Liver (tissue), 9 donors: Measurements from ENCODE around the gene ZFP1. TPM values are rescaled to one million over a fixed set of nuclear protein-coding genes. Genes with fewer than 3 reads are reported as not detected.
"Not testable (repeated sequence)": the region's sequence is repeated elsewhere in the genome, so short reads cannot be mapped to it uniquely, and the experiment has no call there.

Source experiments
- DNase-seq: peaks from one replicate; pipeline ENCODE4 v3.0.0-alpha.2; 2017; ENCODE audit warnings: low spot score
- H3K27ac ChIP-seq, 2 donors: one replicate each; pipeline ENCODE4 v1.7.0; 2013; ENCODE audit warnings: inconsistent platforms in 2 of 2, low read length in 2 of 2, control low read depth in 1 of 2, low read depth in 1 of 2, mild to moderate bottlenecking in 1 of 2
- H3K27me3 ChIP-seq, 4 donors: one replicate each; pipeline versions ENCODE4 v1.6.1 to v1.7.0; 2013; ENCODE audit warnings: low read length in 3 of 4, inconsistent platforms in 1 of 4, mild to moderate bottlenecking in 1 of 4, moderate library complexity in 1 of 4; ENCODE audit not compliant: control insufficient read depth in 4 of 4, insufficient read depth in 4 of 4
- H3K36me3 ChIP-seq, 4 donors: one replicate each; pipeline versions ENCODE4 v1.6.1 to v1.7.0; 2013; ENCODE audit warnings: low read length in 3 of 4, mild to moderate bottlenecking in 3 of 4, low read depth in 1 of 4, moderate library complexity in 1 of 4; ENCODE audit not compliant: control insufficient read depth in 4 of 4, insufficient read depth in 3 of 4
- H3K4me1 ChIP-seq, 4 donors: one replicate each; pipeline versions ENCODE4 v1.6.1 to v1.7.0; 2013; ENCODE audit warnings: low read length in 3 of 4, mild to moderate bottlenecking in 3 of 4, moderate library complexity in 1 of 4; ENCODE audit not compliant: control insufficient read depth in 4 of 4, insufficient read depth in 4 of 4
- H3K4me3 ChIP-seq, 3 donors: one replicate each; pipeline versions ENCODE4 v1.6.1 to v1.7.0; 2013; ENCODE audit warnings: low read length in 3 of 3, control low read depth in 1 of 3, low read depth in 1 of 3, mild to moderate bottlenecking in 1 of 3
- H3K9ac ChIP-seq, 2 donors: one replicate each; pipeline ENCODE4 v1.7.0; 2013; ENCODE audit warnings: low read length in 2 of 2, mild to moderate bottlenecking in 2 of 2, moderate library complexity in 2 of 2, control low read depth in 1 of 2, low read depth in 1 of 2
- H3K9me3 ChIP-seq, 4 donors: one replicate each; pipeline versions ENCODE4 v1.6.1 to v1.7.0; 2013; ENCODE audit warnings: low read length in 3 of 4; ENCODE audit not compliant: control insufficient read depth in 4 of 4
- CTCF ChIP-seq: fragments of 150-350 bp; IDR thresholded peaks from 2 replicates; pipeline ENCODE4 v1.5.1; 2017; ENCODE audit warnings: improper control_type of control experiment, low read depth, low read length; ENCODE audit not compliant: missing input control
- EGR1 ChIP-seq, 2 donors: IDR thresholded peaks; 2 replicates each; pipeline ENCODE4 v1.6.1; 2016 to 2018; ENCODE audit warnings: antibody characterized with exemption in 2 of 2, low read depth in 2 of 2
- FOXA1 ChIP-seq: IDR thresholded peaks from 2 replicates; pipeline ENCODE4 v1.6.1; 2016; ENCODE audit warnings: antibody characterized with exemption
- GABPA ChIP-seq, 2 donors: IDR thresholded peaks in 1 of 2; conservative IDR thresholded peaks in 1 of 2; 2 replicates each; pipeline ENCODE4 v1.6.1; 2016; ENCODE audit warnings: antibody characterized with exemption in 2 of 2, mild to moderate bottlenecking in 1 of 2, moderate library complexity in 1 of 2
- HNF4A ChIP-seq, 2 donors: conservative IDR thresholded peaks; 2 replicates each; pipeline ENCODE4 v1.6.1; 2016; ENCODE audit warnings: antibody characterized with exemption in 2 of 2, mild to moderate bottlenecking in 2 of 2
- HNF4G ChIP-seq: IDR thresholded peaks from 2 replicates; pipeline ENCODE4 v1.6.1; 2016; ENCODE audit warnings: antibody characterized with exemption
- MAX ChIP-seq: IDR thresholded peaks from 2 replicates; pipeline ENCODE4 v1.6.1; 2016; ENCODE audit warnings: antibody characterized with exemption
- NR2F2 ChIP-seq: IDR thresholded peaks from 2 replicates; pipeline ENCODE4 v1.6.1; 2016; ENCODE audit warnings: antibody characterized with exemption
- RAD21 ChIP-seq, 2 donors: IDR thresholded peaks; 2 replicates each; pipeline ENCODE4 v1.6.1; 2016; ENCODE audit warnings: antibody characterized with exemption in 2 of 2, mild to moderate bottlenecking in 2 of 2
- RXRA ChIP-seq, 2 donors: IDR thresholded peaks; 2 replicates each; pipeline ENCODE4 v1.6.1; 2017 to 2018; ENCODE audit warnings: antibody characterized with exemption in 2 of 2, mild to moderate bottlenecking in 1 of 2
- TAF1 ChIP-seq: conservative IDR thresholded peaks from 2 replicates; pipeline ENCODE4 v1.6.1; 2016; ENCODE audit warnings: antibody characterized with exemption, mild to moderate bottlenecking
- YY1 ChIP-seq: IDR thresholded peaks from 2 replicates; pipeline ENCODE4 v1.6.1; 2016; ENCODE audit warnings: antibody characterized with exemption, mild to moderate bottlenecking
- ZBTB33 ChIP-seq: IDR thresholded peaks from 2 replicates; pipeline ENCODE4 v1.6.1; 2016; ENCODE audit warnings: antibody characterized with exemption
- WGBS: extraction: QIAGEN DNeasy Blood & Tissue Kit; methylation state at CpG from one replicate; pipeline ENCODE4 v1.1.7; 2013; 5-methylcytosine and 5-hydroxymethylcytosine counted together
- polyA plus RNA-seq, 2 donors: library from polyadenylated mRNA; stranded (reverse) in 1 of 2; unstranded in 1 of 2; fragments of 200-250 nt in 1 of 2; fragments of >200 nt in 1 of 2; fragmentation: Nextera tagmentation in 1 of 2; extraction: Ambion mirVana in 1 of 2; gene quantifications; one replicate each; pipeline versions ENCODE4 v1.2.1 to v1.2.3, GENCODE V29; 2013 to 2015
- total RNA-seq, 2 donors: library from RNA; depleted of rRNA; stranded (reverse); fragments of >200 nt; gene quantifications; one replicate each; pipeline ENCODE4 v1.2.3, GENCODE V29; 2014
- donor health status: healthy.
- donor health status: healthy.
- donor health status: healthy.
- donor health status: healthy.
- donor health status: healthy.

The ZFP1 gene
- total and polyA plus RNA-seq, 4 donors: 3.8 to 8.5 (median 6.0) TPM

GRCh38 chr16:75127713-75128415 lies 20.5 kb upstream of the ZFP1 start:
- Histone ChIP-seq H3K27ac (no peak overlapping the region), H3K9ac (no peak overlapping the region), H3K9me3 (no peaks in the 10 kb centered on the region), H3K36me3 (peaks cover 0 to 11% (median 4%) of the 10 kb centered on the region in 4 donors), H3K27me3 (no peaks in the 10 kb centered on the region), H3K4me3 (no peak overlapping the region), H3K4me1 (peaks cover 0 to 8% (median 3%) of the 10 kb centered on the region in 4 donors)
- WGBS: 53% methylated on average over 4 of the region's 4 CpGs
- no peak for TF ChIP-seq FOXA1
- no peak for TF ChIP-seq CTCF
- TF ChIP-seq ZBTB33: no peak
- no peak for TF ChIP-seq HNF4G
- no peak for TF ChIP-seq NR2F2
- no peak for TF ChIP-seq GABPA (IDR thresholded peaks at IDR 0.05 in 1 of 2, conservative IDR thresholded peaks at IDR 0.05 in 1 of 2)
- no peak for TF ChIP-seq TAF1
- no peak for TF ChIP-seq YY1
- DNase-seq: no peak

GRCh38 chr16:75129421-75130149 lies 18.7 kb upstream of the ZFP1 start:
- H3K27me3 ChIP-seq, H3K9ac ChIP-seq: not testable (repeated sequence)

GRCh38 chr16:75130150-75130771 lies 18.1 kb upstream of the ZFP1 start:
- Histone ChIP-seq H3K27ac (no peak overlapping the region), H3K4me3 (no peak overlapping the region), H3K9me3 (no peaks in the 10 kb centered on the region), H3K27me3 (no peaks in the 10 kb centered on the region), H3K36me3 (peaks cover 5 to 19% (median 8%) of the 10 kb centered on the region in 4 donors), H3K4me1 (peaks cover 0 to 8% (median 3%) of the 10 kb centered on the region in 4 donors), H3K9ac (no peak overlapping the region)
- no peak for DNase-seq
- no peak for TF ChIP-seq MAX
- peak; percentile 55 to 57 for TF ChIP-seq RAD21 (IDR thresholded peaks at IDR 0.05)
- no peak for TF ChIP-seq EGR1 (IDR thresholded peaks at IDR 0.05; ENCODE audit: low read depth in 2 of 2)
- 86% methylated on average over 9 of the region's 9 CpGs for WGBS

More at GRCh38 chr16:75129421-75130149, 18.7 kb upstream of the ZFP1 start:
- not testable (repeated sequence) for H3K9me3 ChIP-seq, H3K27ac ChIP-seq, H3K4me1 ChIP-seq, DNase-seq, H3K4me3 ChIP-seq
- TF ChIP-seq HNF4A (conservative IDR thresholded peaks at IDR 0.05) (peak; percentile 38 to 39), RXRA (IDR thresholded peaks at IDR 0.05) (peak in 1 of 2 donors; percentile 23), NR2F2 (peak; percentile 27)
- H3K36me3 ChIP-seq: peaks cover 5 to 19% (median 7%) of the 10 kb centered on the region in 4 donors
- 42% methylated on average over 5 of the region's 5 CpGs for WGBS
